ENCODE measurements around the gene MAP3K3.

The MAP3K3 gene

GRCh38 chr17:63622574-63623390 lies 565 bp downstream of the MAP3K3 start:
- peak overlapping the region; percentile 69 for H3K9ac ChIP-seq (ENCODE audit: low read depth, low read length)
- peak overlapping the region; percentile 71 for H3K4me2 ChIP-seq (ENCODE audit: insufficient read depth, low read length)
- H2AFZ ChIP-seq (ENCODE audit: low read depth, low read length), result peak overlapping the region; percentile 53
- H4K20me1 ChIP-seq (ENCODE audit: insufficient read depth, low read length), result peaks cover 33% of the 10 kb centered on the region
- peaks cover 50% of the 10 kb centered on the region for H3K79me2 ChIP-seq (ENCODE audit: insufficient read depth, low read length)
- ATAC-seq (ENCODE audit: insufficient read depth, low read depth), result no peak
- peak; percentile 72 for DNase-seq
- peaks cover 36% of the 10 kb centered on the region for H3K4me1 ChIP-seq (ENCODE audit: insufficient read depth, low read length)
- H3K36me3 ChIP-seq (ENCODE audit: insufficient read depth, low read length), result no peaks in the 10 kb centered on the region; the same call in 1 of the 2 replicates
- H3K9me3 ChIP-seq (ENCODE audit: insufficient read depth, low read length, severe bottlenecking), result no peaks in the 10 kb centered on the region
- H3K27ac ChIP-seq (ENCODE audit: low read length), result peak overlapping the region; percentile 66
- peak overlapping the region; percentile 45 to 80; a peak in 3 of 4 replicates for H3K4me3 ChIP-seq (ENCODE audit: low read depth in 1 of 2, low read length in 2 of 2)
- H3K27me3 ChIP-seq (ENCODE audit: insufficient read depth, low read length, poor library complexity), result no peaks in the 10 kb centered on the region
- TF ChIP-seq EZH2 (IDR thresholded peaks at IDR 0.05; ENCODE audit: borderline replicate concordance, low read depth, low read length, severe bottlenecking) (no peak), CTCF (IDR thresholded peaks at IDR 0.05; ENCODE audit: borderline replicate concordance, extremely low read depth, low read length, poor library complexity, severe bottlenecking) (no peak)

GRCh38 chr17:63623786-63624530 lies 1.7 kb downstream of the MAP3K3 start:
- peak overlapping the region; percentile 45 to 80; a peak in 3 of 4 replicates for H3K4me3 ChIP-seq (ENCODE audit: low read depth in 1 of 2, low read length in 2 of 2)
- H2AFZ ChIP-seq (ENCODE audit: low read depth, low read length), result no peak overlapping the region
- peaks cover 62% of the 10 kb centered on the region for H3K79me2 ChIP-seq (ENCODE audit: insufficient read depth, low read length)
- peaks cover 36% of the 10 kb centered on the region for H3K4me1 ChIP-seq (ENCODE audit: insufficient read depth, low read length)
- H3K9ac ChIP-seq (ENCODE audit: low read depth, low read length), result peak overlapping the region; percentile 69
- no peaks in the 10 kb centered on the region for H3K27me3 ChIP-seq (ENCODE audit: insufficient read depth, low read length, poor library complexity)
- no peaks in the 10 kb centered on the region; the same call in 1 of the 2 replicates for H3K36me3 ChIP-seq (ENCODE audit: insufficient read depth, low read length)
- peak overlapping the region; percentile 71 for H3K4me2 ChIP-seq (ENCODE audit: insufficient read depth, low read length)
- DNase-seq (no peak), ATAC-seq (ENCODE audit: insufficient read depth, low read depth) (no peak)
- H3K27ac ChIP-seq (ENCODE audit: low read length), result peak overlapping the region; percentile 66; the same call in 1 of the 2 replicates
- peaks cover 33% of the 10 kb centered on the region for H4K20me1 ChIP-seq (ENCODE audit: insufficient read depth, low read length)
- no peaks in the 10 kb centered on the region for H3K9me3 ChIP-seq (ENCODE audit: insufficient read depth, low read length, severe bottlenecking)
- TF ChIP-seq EZH2 (IDR thresholded peaks at IDR 0.05; ENCODE audit: borderline replicate concordance, low read depth, low read length, severe bottlenecking) (no peak), CTCF (IDR thresholded peaks at IDR 0.05; ENCODE audit: borderline replicate concordance, extremely low read depth, low read length, poor library complexity, severe bottlenecking) (no peak)

- Histone ChIP-seq H3K27me3 (ENCODE audit: insufficient read depth, low read length, poor library complexity) (no peaks in the 10 kb centered on the region), H3K4me2 (ENCODE audit: insufficient read depth, low read length) (peak overlapping the region; percentile 71), H3K4me1 (ENCODE audit: insufficient read depth, low read length) (peaks cover 36% of the 10 kb centered on the region), H3K9ac (ENCODE audit: low read depth, low read length) (0 out of 2 replicates have a peak overlapping the region, but pooled peaks have one; percentile 1), H3K36me3 (ENCODE audit: insufficient read depth, low read length) (peaks cover under 1% of the 10 kb centered on the region), H3K27ac (ENCODE audit: low read length) (no peak overlapping the region), H3K79me2 (ENCODE audit: insufficient read depth, low read length) (peaks cover 67% of the 10 kb centered on the region), H3K4me3 (ENCODE audit: low read depth in 1 of 2, low read length in 2 of 2) (peak overlapping the region in 1 of 2 experiments; percentile 80; a peak in 1 of 4 replicates), H3K9me3 (ENCODE audit: insufficient read depth, low read length, severe bottlenecking) (no peaks in the 10 kb centered on the region), H4K20me1 (ENCODE audit: insufficient read depth, low read length) (peaks cover 36% of the 10 kb centered on the region), H2AFZ (ENCODE audit: low read depth, low read length) (no peak overlapping the region)
- DNase-seq, result no peak
- TF ChIP-seq CTCF (IDR thresholded peaks at IDR 0.05; ENCODE audit: borderline replicate concordance, extremely low read depth, low read length, poor library complexity, severe bottlenecking), result no peak
- TF ChIP-seq EZH2 (IDR thresholded peaks at IDR 0.05; ENCODE audit: borderline replicate concordance, low read depth, low read length, severe bottlenecking), result no peak
- no peak for ATAC-seq (ENCODE audit: insufficient read depth, low read depth)
Observed at GRCh38 chr17:63624531-63624880, 2.3 kb downstream of the MAP3K3 start.

All from DND-41 (cell line).